Measurements from ENCODE around the gene PLXDC2.

Gene PLXDC2

GRCh38 chr10:19911886-19912285 is 95.7 kb downstream of the PLXDC2 start:
- DNase-seq (ENCODE audit: low read depth in 2 of 2) = no peak

GRCh38 chr10:19913987-19914386 is 97.8 kb downstream of the PLXDC2 start:
- DNase-seq (ENCODE audit: low read depth in 2 of 2) = no peak

GRCh38 chr10:19915125-19915524 is 98.9 kb downstream of the PLXDC2 start:
- no peak for DNase-seq (ENCODE audit: low read depth in 2 of 2)

GRCh38 chr10:19915816-19916215 is 99.6 kb downstream of the PLXDC2 start:
- DNase-seq (ENCODE audit: low read depth in 2 of 2) = no peak

- DNase-seq (ENCODE audit: low read depth in 2 of 2) = no peak
Observed at GRCh38 chr10:19917751-19918478, 101.7 kb downstream of the PLXDC2 start.

GRCh38 chr10:19918794-19919193 is 102.6 kb downstream of the PLXDC2 start:
- DNase-seq (ENCODE audit: low read depth in 2 of 2) = peak in 1 of 2 experiments; percentile 50

GRCh38 chr10:19919671-19920070 is 103.4 kb downstream of the PLXDC2 start:
- no peak for DNase-seq (ENCODE audit: low read depth in 2 of 2)

- no peak for DNase-seq (ENCODE audit: low read depth in 2 of 2)
Observed at GRCh38 chr10:19920075-19920726, 104.0 kb downstream of the PLXDC2 start.

- DNase-seq (ENCODE audit: low read depth in 2 of 2) = peak; percentile 64 to 75
Observed at GRCh38 chr10:19921300-19922140, 105.3 kb downstream of the PLXDC2 start.

GRCh38 chr10:19922236-19922963 is 106.2 kb downstream of the PLXDC2 start:
- peak; percentile 83 to 86 for DNase-seq (ENCODE audit: low read depth in 2 of 2)

- DNase-seq (ENCODE audit: low read depth in 2 of 2) = no peak
Observed at GRCh38 chr10:19925064-19925463, 108.8 kb downstream of the PLXDC2 start.

- DNase-seq (ENCODE audit: low read depth in 2 of 2) = no peak
Observed at GRCh38 chr10:19928936-19929335, 112.7 kb downstream of the PLXDC2 start.

GRCh38 chr10:19929506-19930140 is 113.4 kb downstream of the PLXDC2 start:
- DNase-seq (ENCODE audit: low read depth in 2 of 2) = peak; percentile 57 to 62

GRCh38 chr10:19930936-19931893 is 115.0 kb downstream of the PLXDC2 start:
- no peak for DNase-seq (ENCODE audit: low read depth in 2 of 2)

GRCh38 chr10:19931894-19932590 is 115.8 kb downstream of the PLXDC2 start:
- DNase-seq (ENCODE audit: low read depth in 2 of 2) = no peak

GRCh38 chr10:19932806-19933371 is 116.7 kb downstream of the PLXDC2 start:
- no peak for DNase-seq (ENCODE audit: low read depth in 2 of 2)

- DNase-seq (ENCODE audit: low read depth in 2 of 2) = no peak
Observed at GRCh38 chr10:19933772-19934171, 117.5 kb downstream of the PLXDC2 start.

- DNase-seq (ENCODE audit: low read depth in 2 of 2) = no peak
Observed at GRCh38 chr10:19935176-19935575, 118.9 kb downstream of the PLXDC2 start.

- DNase-seq (ENCODE audit: low read depth in 2 of 2) = no peak
Observed at GRCh38 chr10:19936289-19936688, 120.1 kb downstream of the PLXDC2 start.

All from fibroblast of skin of left biceps (primary cell).